NB4 (cell line): ENCODE results near the gene FEM1B.

Source experiments
- DNase-seq: peaks from one replicate; pipeline ENCODE4 v3.0.0; 2010; ENCODE audit warnings: low read depth
- H3K4me3 ChIP-seq: one replicate; pipeline ENCODE4 v1.5.1; 2011; ENCODE audit warnings: mild to moderate bottlenecking, low read depth, low read length, moderate library complexity
- MYC ChIP-seq: IDR thresholded peaks from 2 replicates; pipeline ENCODE4 v1.6.1; 2011; ENCODE audit warnings: low read depth, low read length
- POLR2A ChIP-seq: IDR thresholded peaks from 2 replicates; pipeline ENCODE4 v1.6.1; 2011; ENCODE audit warnings: mild to moderate bottlenecking; ENCODE audit not compliant: insufficient read length; ENCODE audit errors: extremely low read depth
- TF ChIP-seq, protein P1 (sequence below): IDR thresholded peaks from 2 replicates; pipeline ENCODE4 v1.6.1; 2011; ENCODE audit warnings: low read depth, low read length
- TF ChIP-seq, protein P2 (sequence below): IDR thresholded peaks from one replicate; pipeline ENCODE4 v1.5.1; 2012; ENCODE audit warnings: low read depth, low read length

Gene FEM1B

DNA sequence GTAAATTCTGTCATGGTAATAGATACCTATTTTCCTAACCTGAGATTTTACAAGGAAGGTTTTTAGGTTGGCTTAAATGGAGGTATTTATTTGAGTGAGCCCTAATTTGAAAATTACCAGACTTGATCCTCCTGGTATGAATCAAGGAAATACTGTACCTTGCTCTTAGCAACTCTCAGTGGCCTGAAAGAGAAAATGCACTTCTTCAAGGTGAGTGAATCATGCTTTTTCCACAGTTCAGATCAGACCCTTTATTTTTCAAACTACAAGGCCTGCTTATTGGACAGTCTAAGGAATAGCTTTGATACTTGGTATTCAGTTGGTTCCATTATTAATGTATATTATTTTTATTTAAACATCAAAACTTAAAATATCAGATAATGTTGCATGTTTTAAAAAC, 15.4 kb downstream of the FEM1B start:
- TF ChIP-seq POLR2A, result no peak
- TF ChIP-seq MYC, result no peak
- TF ChIP-seq, protein P1, sequence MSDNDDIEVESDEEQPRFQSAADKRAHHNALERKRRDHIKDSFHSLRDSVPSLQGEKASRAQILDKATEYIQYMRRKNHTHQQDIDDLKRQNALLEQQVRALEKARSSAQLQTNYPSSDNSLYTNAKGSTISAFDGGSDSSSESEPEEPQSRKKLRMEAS, result no peak
- TF ChIP-seq, protein P2, sequence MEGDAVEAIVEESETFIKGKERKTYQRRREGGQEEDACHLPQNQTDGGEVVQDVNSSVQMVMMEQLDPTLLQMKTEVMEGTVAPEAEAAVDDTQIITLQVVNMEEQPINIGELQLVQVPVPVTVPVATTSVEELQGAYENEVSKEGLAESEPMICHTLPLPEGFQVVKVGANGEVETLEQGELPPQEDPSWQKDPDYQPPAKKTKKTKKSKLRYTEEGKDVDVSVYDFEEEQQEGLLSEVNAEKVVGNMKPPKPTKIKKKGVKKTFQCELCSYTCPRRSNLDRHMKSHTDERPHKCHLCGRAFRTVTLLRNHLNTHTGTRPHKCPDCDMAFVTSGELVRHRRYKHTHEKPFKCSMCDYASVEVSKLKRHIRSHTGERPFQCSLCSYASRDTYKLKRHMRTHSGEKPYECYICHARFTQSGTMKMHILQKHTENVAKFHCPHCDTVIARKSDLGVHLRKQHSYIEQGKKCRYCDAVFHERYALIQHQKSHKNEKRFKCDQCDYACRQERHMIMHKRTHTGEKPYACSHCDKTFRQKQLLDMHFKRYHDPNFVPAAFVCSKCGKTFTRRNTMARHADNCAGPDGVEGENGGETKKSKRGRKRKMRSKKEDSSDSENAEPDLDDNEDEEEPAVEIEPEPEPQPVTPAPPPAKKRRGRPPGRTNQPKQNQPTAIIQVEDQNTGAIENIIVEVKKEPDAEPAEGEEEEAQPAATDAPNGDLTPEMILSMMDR, result no peak
- H3K4me3 ChIP-seq, result no peak overlapping the region
- DNase-seq, result no peak

DNA sequence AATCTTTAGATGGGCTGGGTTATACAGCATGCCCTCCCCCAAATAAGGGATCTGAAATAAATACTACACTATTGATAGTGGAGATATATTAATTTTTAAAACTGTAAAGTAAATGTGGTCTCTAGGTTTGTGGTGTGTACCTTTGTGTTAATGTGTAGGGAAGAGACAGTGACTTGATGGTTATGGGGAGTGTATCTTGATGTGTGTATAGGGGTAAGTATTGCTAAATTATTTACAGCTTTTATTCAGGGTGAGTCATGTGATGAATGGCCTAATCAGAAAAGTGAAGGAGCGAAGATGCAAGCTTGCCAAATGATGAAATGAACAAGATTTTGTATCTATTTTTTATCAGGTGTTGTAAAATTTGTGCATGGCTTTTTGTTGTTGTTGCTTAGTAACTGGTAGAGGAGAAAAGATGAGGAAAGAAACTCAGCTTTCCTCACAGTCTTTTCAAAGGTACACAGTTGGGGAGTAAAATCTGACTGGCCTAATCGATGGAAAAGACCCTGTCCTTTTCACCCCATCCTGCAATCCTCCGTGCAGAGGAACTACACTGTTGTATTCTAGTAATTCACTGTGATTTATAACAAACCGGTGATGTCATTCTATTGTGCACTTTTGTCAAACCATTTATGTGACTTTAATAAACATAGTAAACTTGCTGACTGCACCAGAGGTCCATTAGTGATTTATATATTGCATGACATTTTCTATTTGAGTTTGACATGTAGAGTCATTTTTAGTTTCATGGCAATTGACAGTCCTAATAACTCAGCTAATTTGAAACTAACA, 17.7 kb downstream of the FEM1B start:
- no peak for TF ChIP-seq MYC
- TF ChIP-seq, protein P2, result no peak
- no peak for TF ChIP-seq POLR2A
- TF ChIP-seq, protein P1, result no peak
- no peak overlapping the region for H3K4me3 ChIP-seq
- no peak for DNase-seq

DNA sequence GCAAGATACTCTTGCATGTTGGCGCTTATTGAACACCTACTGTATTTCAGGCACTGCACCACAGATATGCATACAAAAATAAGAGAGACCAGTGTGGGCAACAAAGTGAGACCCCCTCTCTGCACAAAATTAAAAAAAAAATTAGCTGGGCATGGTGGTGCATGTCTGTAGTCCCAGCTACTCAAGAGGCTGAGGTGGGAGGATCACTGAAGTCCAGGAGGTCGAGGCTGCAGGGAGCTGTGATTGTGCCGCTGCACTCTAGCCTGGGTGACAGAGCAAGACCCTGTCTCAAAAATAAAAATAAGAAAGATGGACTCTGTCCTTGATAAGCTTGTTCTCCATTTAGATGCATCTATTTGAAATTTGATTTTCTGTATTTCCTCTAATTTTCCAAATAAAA, 20.8 kb downstream of the FEM1B start:
- TF ChIP-seq, protein P2, result no peak
- TF ChIP-seq POLR2A (no peak), MYC (no peak)
- TF ChIP-seq, protein P1, result no peak
- no peak for DNase-seq
- no peak overlapping the region for H3K4me3 ChIP-seq

DNA sequence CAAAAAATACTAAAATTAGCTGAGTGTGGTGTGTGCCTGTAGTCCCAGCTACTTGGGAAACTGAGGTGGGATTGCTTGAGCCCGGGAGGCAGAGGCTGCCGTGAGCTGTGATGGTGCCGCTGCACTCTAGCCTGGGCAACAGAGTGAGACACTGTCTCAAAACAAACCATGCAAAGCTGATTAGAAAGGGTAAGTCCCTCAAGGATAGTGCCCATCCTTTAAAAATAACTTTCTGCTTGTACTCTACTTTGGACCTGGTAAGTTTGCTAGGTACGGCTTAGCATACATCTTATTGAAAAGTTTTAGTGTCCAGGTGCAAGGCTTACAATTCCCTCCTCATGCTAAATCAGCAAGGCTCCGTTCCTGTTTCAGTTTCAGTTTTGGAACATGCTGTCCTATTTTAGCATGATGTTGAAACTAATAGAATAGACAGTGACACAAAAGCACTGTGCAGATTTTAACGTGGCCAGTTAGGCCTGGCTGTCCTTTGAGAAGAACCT, 21.4 kb downstream of the FEM1B start:
- H3K4me3 ChIP-seq, result no peak overlapping the region
- TF ChIP-seq, protein P1, result peak; percentile 73; the same call in 1 of the 2 replicates
- TF ChIP-seq, protein P2, result no peak
- peak; percentile 77 for TF ChIP-seq MYC
- no peak for TF ChIP-seq POLR2A
- peak; percentile 55 for DNase-seq

DNA sequence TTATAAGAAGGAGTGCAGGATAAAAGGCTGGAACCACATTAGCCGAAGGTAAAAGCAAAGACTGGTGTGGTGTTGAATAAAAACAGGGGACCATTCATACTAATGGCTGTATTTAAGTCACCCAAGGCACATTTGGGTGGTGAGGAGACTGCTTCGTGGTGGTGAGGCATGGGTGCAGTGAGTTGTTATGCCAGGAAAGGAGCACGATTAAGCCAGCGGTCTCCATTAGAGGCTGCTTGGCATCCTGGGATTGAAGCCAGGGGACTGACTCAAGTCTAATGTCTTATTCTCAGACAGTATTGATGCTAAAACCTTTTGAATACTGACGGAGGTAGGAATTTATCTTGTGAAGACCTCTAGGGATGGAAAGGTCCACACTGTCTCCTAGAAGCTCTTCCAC, 21.9 kb downstream of the FEM1B start:
- no peak for DNase-seq
- TF ChIP-seq POLR2A (no peak), MYC (no peak)
- TF ChIP-seq, protein P2, result no peak
- TF ChIP-seq, protein P1, result no peak
- no peak overlapping the region for H3K4me3 ChIP-seq
